Measurements from ENCODE around the gene ARHGAP15. TPM values are rescaled to one million over a fixed set of nuclear protein-coding genes. Genes with fewer than 3 reads are reported as not detected.

ARHGAP15 gene
- total RNA-seq, 1 experiment from 2014 or later = 0.42 TPM

GRCh38 chr2:143577489-143577888 is 448.3 kb downstream of the ARHGAP15 start:
- ChIA-PET POLR2A (no interaction called here), CTCF (no interaction called here), RAD21 (ENCODE audit: low non-redundant PET in 1 of 2, low total read pairs in 2 of 2, uncharacterized antibody in 2 of 2, unreplicated experiment in 2 of 2) (no interaction called here)
- no peaks in the 10 kb centered on the region for H3K9me2 ChIP-seq (ENCODE audit: insufficient read depth)
- H3K36me3 ChIP-seq (ENCODE audit: control insufficient read depth in 1 of 2, insufficient read depth in 2 of 2, low read length in 2 of 2) = no peaks in the 10 kb centered on the region
- H3K9me3 ChIP-seq (ENCODE audit: control insufficient read depth in 1 of 2, insufficient read depth in 1 of 2, low read depth in 1 of 2, low read length in 2 of 2) = no peaks in the 10 kb centered on the region
- no peaks in the 10 kb centered on the region for H3K4me1 ChIP-seq (ENCODE audit: control insufficient read depth in 1 of 2, insufficient read depth in 2 of 2, low read length in 2 of 2)
- no peak overlapping the region for H3K27ac ChIP-seq (ENCODE audit: low read depth, low read length)
- no peak for TF ChIP-seq SRF (IDR thresholded peaks at IDR 0.05; ENCODE audit: low read depth)
- TF ChIP-seq CTCF (IDR thresholded peaks at IDR 0.05 in 2 of 3, conservative IDR thresholded peaks at IDR 0.05 in 1 of 3; ENCODE audit: borderline replicate concordance in 1 of 3, insufficient read depth in 1 of 3, low read depth in 2 of 3, low read length in 2 of 3) = no peak
- no peak for TF ChIP-seq TCF7L2 (IDR thresholded peaks at IDR 0.05; ENCODE audit: borderline replicate concordance, extremely low read depth, insufficient read depth, insufficient read length)
- no peak for TF ChIP-seq CBX3 (IDR thresholded peaks at IDR 0.05; ENCODE audit: low read depth)
- no peak for TF ChIP-seq ZBTB33 (IDR thresholded peaks at IDR 0.05; ENCODE audit: extremely low read depth, insufficient replicate concordance, low read length)
- TF ChIP-seq EZH2 (IDR thresholded peaks at IDR 0.05) = no peak
- H2AFZ ChIP-seq (ENCODE audit: low read depth, low read length, poor library complexity, severe bottlenecking) = no peak overlapping the region
- no TSS peak for BruUV-seq (replicated peaks)
- no peak overlapping the region for H3K9ac ChIP-seq (ENCODE audit: low read length)
- DNase-seq (ENCODE audit: low read depth, low spot score) (no peak), ATAC-seq (no peak)
- intact Hi-C loops (cut with micrococcal nuclease) = no loop called here
- H3K79me2 ChIP-seq (ENCODE audit: insufficient read depth, low read length) = no peaks in the 10 kb centered on the region
- H3K4me3 ChIP-seq (replicated peaks in 1 of 2; ENCODE audit: low read depth in 1 of 2, low read length in 2 of 2) = no peak overlapping the region
- no peak overlapping the region for H3K4me2 ChIP-seq (ENCODE audit: low read length)
- no peaks in the 10 kb centered on the region for H3K27me3 ChIP-seq (ENCODE audit: insufficient read depth, low read length)
- H4K20me1 ChIP-seq (ENCODE audit: insufficient read depth) = no peaks in the 10 kb centered on the region
